ENCODE measurements around the gene SAMHD1.
"Not testable (repeated sequence)": the region's sequence is repeated elsewhere in the genome, so short reads cannot be mapped to it uniquely, and the experiment has no call there.

The SAMHD1 gene

GRCh38 chr20:36917943-36918342 is 33.6 kb downstream of the SAMHD1 start:
- no peak for DNase-seq
- H3K4me1 ChIP-seq: no peaks in the 10 kb centered on the region
- intact Hi-C loops (cut with DNase I; ENCODE audit: low total_unique reads): no loop called here
- no peaks in the 10 kb centered on the region for H3K9me3 ChIP-seq
- TF ChIP-seq, protein P1, sequence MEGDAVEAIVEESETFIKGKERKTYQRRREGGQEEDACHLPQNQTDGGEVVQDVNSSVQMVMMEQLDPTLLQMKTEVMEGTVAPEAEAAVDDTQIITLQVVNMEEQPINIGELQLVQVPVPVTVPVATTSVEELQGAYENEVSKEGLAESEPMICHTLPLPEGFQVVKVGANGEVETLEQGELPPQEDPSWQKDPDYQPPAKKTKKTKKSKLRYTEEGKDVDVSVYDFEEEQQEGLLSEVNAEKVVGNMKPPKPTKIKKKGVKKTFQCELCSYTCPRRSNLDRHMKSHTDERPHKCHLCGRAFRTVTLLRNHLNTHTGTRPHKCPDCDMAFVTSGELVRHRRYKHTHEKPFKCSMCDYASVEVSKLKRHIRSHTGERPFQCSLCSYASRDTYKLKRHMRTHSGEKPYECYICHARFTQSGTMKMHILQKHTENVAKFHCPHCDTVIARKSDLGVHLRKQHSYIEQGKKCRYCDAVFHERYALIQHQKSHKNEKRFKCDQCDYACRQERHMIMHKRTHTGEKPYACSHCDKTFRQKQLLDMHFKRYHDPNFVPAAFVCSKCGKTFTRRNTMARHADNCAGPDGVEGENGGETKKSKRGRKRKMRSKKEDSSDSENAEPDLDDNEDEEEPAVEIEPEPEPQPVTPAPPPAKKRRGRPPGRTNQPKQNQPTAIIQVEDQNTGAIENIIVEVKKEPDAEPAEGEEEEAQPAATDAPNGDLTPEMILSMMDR (IDR thresholded peaks at IDR 0.05): no peak
- no peak overlapping the region for H3K27ac ChIP-seq
- peaks cover 56 to 90% (median 71%) of the 10 kb centered on the region in 3 donors for H3K36me3 ChIP-seq
- no peaks in the 10 kb centered on the region for H3K27me3 ChIP-seq
- H3K4me3 ChIP-seq: no peak overlapping the region

DNA sequence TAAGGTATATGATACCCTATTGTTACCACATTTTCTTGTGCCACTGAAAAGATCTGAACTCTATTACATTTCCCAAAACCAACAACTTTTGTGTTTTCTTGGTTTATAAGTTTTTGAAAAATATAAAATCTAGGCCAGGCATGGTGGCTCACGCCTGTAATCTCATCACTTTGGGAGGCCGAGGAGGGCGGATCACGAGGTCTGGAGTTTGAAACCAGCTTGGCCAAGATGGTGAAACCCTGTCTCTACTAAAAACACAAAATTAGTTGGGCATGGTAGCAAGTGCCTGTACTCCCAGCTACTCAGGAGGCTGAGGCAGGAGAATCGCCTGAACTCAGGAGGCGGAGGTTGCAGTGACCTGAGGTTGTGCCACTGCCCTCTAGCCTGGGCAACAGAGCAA is 34.3 kb downstream of the SAMHD1 start:
- no peaks in the 10 kb centered on the region for H3K9me3 ChIP-seq
- no peaks in the 10 kb centered on the region for H3K4me1 ChIP-seq
- H3K4me3 ChIP-seq: no peak overlapping the region
- no peaks in the 10 kb centered on the region for H3K27me3 ChIP-seq
- peaks cover 55 to 90% (median 70%) of the 10 kb centered on the region in 3 donors for H3K36me3 ChIP-seq
- no peak for DNase-seq
- TF ChIP-seq, protein P1 (IDR thresholded peaks at IDR 0.05): no peak
- intact Hi-C loops (cut with DNase I; ENCODE audit: low total_unique reads): no loop called here
- H3K27ac ChIP-seq: no peak overlapping the region

DNA sequence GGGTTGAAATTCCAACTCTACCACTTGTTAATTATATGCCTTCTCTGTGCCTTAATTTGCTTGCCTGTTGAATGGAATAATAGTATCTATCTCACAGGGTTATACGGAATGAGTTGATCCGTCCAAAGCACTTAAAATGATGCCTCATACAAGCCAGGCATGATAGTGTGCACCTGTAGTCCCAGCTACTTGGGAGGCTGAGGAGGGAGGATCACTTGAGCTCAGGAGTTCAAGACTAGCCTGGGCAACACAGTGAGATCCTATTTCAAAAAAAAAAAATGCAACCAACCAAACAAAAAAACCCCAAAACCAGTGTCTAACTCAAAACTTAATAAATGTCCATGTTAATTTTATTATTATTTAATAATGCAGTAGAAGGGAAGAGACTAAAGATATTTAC is 35.3 kb downstream of the SAMHD1 start:
- no peak for DNase-seq
- TF ChIP-seq, protein P1 (IDR thresholded peaks at IDR 0.05): no peak
- H3K36me3 ChIP-seq: peaks cover 59 to 88% (median 80%) of the 10 kb centered on the region in 3 donors

DNA sequence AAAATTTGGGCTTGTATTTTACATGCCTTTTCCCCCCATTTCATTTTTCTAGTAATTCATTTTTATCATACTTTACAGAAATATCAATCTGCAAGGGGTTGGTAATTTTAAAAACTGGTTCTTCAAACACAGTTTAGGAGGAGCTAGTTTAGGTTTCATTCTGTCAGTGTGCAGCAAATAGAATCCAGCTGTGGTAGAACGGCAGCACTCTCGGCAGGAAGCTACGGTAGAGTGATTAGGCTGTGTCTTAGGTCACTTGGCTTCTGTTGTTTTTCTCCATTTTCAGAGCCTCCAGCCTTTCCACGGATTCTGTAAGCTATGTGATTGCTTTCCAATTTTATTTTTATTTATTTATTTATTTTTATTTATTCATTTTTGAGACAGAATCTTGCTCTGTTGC is 42.9 kb downstream of the SAMHD1 start:
- Histone ChIP-seq H3K9me3 (no peaks in the 10 kb centered on the region), H3K27ac (no peak overlapping the region), H3K27me3 (no peaks in the 10 kb centered on the region), H3K36me3 (peaks cover 76 to 96% (median 86%) of the 10 kb centered on the region in 3 donors), H3K4me3 (no peak overlapping the region), H3K4me1 (no peaks in the 10 kb centered on the region)
- DNase-seq: no peak
- TF ChIP-seq, protein P1 (IDR thresholded peaks at IDR 0.05): no peak
- intact Hi-C loops (cut with DNase I; ENCODE audit: low total_unique reads): no loop called here

More for the DNA sequence above, 35.3 kb downstream of the SAMHD1 start:
- Histone ChIP-seq H3K27me3 (no peaks in the 10 kb centered on the region), H3K9me3 (no peaks in the 10 kb centered on the region), H3K4me1 (no peaks in the 10 kb centered on the region), H3K4me3 (no peak overlapping the region), H3K27ac (no peak overlapping the region)
- intact Hi-C loops (cut with DNase I; ENCODE audit: low total_unique reads): no loop called here

- DNase-seq; H3K27me3 ChIP-seq; H3K27ac ChIP-seq; H3K9me3 ChIP-seq; H3K4me3 ChIP-seq; intact Hi-C loops (cut with DNase I; ENCODE audit: low total_unique reads); H3K4me1 ChIP-seq: not testable (repeated sequence)
- peaks cover 82 to 98% (median 90%) of the 10 kb centered on the region in 3 donors for H3K36me3 ChIP-seq
These were observed 45.4 kb downstream of the SAMHD1 start for GRCh38 chr20:36906086-36906485.

GRCh38 chr20:36905566-36905965 is 45.9 kb downstream of the SAMHD1 start:
- intact Hi-C loops (cut with DNase I; ENCODE audit: low total_unique reads); DNase-seq; H3K4me3 ChIP-seq; H3K27me3 ChIP-seq; H3K9me3 ChIP-seq; H3K27ac ChIP-seq; H3K4me1 ChIP-seq: not testable (repeated sequence)
- peaks cover 83 to 98% (median 88%) of the 10 kb centered on the region in 3 donors for H3K36me3 ChIP-seq

- no peaks in the 10 kb centered on the region for H3K9me3 ChIP-seq
- intact Hi-C loops (cut with DNase I; ENCODE audit: low total_unique reads): no loop called here
- no peak overlapping the region for H3K4me3 ChIP-seq
- no peak for DNase-seq
- peaks cover 83 to 98% (median 88%) of the 10 kb centered on the region in 3 donors for H3K36me3 ChIP-seq
- TF ChIP-seq, protein P1 (IDR thresholded peaks at IDR 0.05): no peak
- H3K27ac ChIP-seq: no peak overlapping the region
- H3K27me3 ChIP-seq: no peaks in the 10 kb centered on the region
- peaks cover 0 to 1% (median 0%) of the 10 kb centered on the region in 4 donors for H3K4me1 ChIP-seq
These were observed 46.8 kb downstream of the SAMHD1 start for GRCh38 chr20:36904690-36905089.

Measured in tibial artery (tissue), 4 donors.